Right kidney (tissue), 1 donor: ENCODE data around the gene THSD4.

ENCODE experiments used
- DNase-seq: peaks from one replicate; pipeline ENCODE4 v3.0.0-alpha.2; 2016

Gene THSD4

DNA sequence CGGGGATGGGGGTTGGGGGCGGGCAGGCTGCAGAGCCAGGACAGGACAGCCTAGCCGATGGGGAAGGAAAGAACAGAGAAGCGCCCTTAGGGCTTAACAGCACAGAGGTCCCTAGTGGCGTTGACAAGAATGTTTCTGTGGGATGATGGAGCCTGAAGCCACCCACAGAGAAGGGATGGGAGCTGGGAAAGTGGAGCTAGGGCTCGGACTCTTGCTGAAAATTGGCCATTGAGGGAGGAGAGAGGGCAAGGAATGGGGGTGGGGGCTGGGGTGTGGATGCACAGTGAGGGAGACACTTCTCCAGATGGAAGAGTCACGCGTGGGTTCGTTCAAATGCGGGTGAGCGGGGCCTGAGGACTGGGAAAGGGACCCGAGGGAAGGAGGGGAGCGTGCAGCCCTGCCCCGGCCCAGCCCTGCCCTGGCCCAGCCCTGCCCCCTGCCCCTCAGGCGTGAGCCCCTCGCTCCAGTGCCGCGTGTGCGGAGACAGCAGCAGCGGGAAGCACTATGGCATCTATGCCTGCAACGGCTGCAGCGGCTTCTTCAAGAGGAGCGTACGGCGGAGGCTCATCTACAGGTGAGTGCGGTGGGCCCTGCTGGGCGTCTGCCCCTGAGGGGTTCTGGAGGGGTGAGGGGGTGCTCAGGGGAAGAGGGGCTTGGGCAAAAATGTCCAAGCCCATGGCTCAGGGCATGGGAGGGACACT lies 695.9 kb downstream of the THSD4 start:
- DNase-seq = no peak

DNA sequence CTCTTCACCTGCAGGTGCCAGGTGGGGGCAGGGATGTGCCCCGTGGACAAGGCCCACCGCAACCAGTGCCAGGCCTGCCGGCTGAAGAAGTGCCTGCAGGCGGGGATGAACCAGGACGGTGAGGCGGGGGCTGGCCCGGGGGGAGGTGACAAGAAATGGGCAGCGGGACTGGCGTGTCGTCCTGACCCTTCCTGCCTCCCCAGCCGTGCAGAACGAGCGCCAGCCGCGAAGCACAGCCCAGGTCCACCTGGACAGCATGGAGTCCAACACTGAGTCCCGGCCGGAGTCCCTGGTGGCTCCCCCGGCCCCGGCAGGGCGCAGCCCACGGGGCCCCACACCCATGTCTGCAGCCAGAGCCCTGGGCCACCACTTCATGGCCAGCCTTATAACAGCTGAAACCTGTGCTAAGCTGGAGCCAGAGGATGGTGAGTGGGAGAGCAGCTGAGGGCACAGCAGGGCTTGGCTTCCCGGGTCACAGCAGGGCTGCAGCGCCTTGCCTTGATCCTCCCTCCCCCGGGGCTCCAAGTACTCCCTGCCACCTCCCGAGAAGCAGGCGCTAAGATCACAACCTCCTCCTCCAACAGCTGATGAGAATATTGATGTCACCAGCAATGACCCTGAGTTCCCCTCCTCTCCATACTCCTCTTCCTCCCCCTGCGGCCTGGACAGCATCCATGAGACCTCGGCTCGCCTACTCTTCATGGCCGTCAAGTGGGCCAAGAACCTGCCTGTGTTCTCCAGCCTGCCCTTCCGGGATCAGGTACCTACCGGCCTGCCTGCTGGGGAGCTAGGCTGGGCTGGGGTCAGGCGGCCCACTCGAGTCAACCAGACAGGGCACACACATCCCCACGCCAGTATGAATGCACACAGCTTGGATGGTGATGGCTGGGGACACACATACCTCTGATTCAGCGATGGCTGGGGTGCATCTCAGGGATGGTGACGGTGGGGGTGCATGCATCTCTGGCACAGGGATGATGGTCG lies 696.8 kb downstream of the THSD4 start:
- DNase-seq = no peak

DNA sequence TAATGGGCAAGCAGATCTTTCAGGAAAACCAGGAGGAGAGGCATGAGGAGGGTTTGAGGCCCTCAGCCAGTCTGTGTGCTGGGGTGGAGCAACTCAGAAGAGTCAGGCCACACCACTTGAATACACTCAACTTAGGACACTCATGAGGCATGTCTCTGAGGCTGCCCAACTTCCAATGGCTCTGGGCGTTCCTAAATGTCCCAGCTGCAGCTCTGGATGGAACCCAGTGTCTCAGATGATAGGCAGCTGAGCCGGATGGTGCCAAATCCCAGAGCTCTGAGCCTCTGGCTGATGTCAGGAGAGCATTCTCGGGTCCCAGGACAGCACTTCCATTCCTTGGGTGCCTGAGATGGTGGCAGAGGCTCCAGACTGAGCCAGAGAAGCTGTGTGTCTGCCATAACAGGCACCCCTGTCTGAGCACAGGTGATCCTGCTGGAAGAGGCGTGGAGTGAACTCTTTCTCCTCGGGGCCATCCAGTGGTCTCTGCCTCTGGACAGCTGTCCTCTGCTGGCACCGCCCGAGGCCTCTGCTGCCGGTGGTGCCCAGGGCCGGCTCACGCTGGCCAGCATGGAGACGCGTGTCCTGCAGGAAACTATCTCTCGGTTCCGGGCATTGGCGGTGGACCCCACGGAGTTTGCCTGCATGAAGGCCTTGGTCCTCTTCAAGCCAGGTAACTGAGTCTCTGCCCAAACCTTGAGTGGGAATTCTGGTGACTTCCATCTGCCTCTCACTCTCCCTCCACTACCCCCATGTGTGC lies 697.9 kb downstream of the THSD4 start:
- DNase-seq = no peak

DNA sequence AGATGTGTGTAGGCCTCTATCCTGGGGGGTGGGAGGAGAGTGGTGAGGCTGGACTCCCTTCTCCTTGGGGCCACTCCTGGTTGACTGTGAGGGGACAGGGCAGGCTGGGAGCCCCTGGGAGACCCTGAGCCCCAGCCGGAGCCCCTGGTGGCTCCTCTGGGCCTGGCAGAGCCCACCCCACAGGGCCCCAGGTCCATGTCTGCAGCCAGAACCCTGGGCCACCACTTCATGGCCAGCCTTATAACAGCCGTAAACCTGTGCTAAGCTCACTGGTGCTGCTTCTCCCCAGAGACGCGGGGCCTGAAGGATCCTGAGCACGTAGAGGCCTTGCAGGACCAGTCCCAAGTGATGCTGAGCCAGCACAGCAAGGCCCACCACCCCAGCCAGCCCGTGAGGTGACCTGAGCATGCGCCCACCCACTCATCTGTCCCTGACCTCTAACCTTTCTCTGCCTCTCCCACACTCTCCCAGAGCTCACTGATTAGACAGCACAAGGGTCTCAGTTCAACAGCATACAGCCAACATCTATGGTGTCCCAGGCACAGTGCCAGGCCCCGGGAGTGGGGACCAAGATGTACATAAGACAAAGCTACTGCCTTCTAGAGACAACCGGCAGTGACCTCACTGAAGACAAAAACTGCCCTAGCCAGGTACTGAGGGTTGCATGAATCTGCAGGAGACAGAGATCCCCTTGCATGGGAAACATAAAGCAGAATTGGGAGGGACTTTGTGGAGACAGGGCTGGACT lies 698.6 kb downstream of the THSD4 start:
- no peak for DNase-seq

DNA sequence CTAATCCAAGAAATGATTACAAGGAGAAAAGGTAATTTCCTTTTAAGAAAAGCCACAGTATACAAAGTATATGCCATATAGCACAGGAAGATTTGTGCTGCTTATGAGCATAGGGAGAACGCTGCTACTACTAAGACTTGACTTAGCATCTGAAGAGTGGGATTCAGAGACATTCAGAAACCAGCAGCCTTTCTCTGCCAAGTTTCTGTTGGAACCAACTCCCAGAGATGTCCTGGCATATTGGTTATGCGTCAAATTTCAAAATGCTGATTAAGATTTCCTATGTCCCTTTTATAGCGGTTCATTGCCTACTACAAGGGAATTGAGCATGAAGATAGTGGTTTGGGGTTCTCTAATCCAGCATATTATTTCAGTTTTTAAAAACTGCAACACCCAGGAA lies 700.0 kb downstream of the THSD4 start:
- no peak for DNase-seq

DNA sequence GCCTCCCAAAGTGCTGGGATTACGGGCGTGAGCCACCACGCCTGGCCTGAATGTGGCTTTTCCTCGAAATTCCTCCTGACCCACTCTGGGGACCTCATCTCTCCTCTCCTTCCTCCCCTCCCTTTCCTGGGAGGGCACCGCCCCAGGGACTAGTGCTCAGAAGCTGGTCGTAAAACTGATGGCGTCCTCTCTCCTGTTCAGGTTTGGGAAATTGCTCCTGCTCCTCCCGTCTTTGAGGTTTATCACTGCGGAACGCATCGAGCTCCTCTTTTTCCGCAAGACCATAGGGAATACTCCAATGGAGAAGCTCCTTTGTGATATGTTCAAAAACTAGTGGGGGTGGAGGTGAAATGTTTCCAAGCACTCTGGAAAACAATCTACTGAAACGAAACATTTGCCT lies 702.1 kb downstream of the THSD4 start:
- no peak for DNase-seq

DNA sequence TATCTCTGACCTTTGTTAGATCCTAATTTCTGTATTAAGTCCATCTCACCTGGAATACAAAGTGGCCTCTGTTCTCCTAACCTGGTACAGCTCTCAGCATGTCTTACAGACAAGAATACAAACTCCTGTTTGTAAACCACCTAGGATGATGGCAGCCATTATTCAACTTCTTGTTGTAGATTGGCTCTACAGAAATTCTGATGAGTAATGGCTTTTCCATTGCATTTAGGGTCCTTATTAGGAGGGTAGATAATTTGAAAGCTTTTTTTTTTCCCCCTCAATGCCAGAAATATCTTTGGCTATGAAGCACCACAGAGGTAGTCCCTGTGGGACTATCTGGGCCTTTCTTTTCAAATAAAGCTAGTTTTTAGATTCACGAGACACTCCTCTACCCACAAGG lies 704.9 kb downstream of the THSD4 start:
- DNase-seq = no peak

DNA sequence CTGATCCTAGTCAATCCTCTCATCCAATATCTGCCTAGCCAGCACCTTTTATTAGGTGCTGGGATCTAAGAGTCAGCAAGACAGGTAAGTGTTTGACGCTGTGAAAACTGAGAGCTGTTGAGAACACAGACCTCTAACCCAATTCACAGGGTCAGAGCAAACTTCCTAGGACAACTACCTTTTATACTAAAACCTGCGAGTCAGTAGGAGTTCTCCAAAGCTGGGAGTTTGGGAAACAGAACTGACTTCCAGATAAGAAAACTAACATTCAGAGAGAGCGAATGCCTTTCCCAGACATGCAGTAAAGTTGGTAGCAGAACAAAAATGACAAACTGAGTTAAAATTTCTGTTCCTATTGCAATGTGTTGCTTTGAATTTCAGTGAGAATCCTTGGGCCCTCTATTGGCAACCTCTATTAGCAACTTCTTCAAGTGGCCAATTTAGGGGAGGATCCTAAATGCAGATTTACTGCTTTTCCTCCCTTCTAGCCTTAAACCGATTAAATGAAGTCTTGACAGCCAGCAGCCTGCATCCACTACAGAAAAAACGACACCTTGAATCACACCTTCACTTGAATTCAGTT lies 706.4 kb downstream of the THSD4 start:
- no peak for DNase-seq

DNA sequence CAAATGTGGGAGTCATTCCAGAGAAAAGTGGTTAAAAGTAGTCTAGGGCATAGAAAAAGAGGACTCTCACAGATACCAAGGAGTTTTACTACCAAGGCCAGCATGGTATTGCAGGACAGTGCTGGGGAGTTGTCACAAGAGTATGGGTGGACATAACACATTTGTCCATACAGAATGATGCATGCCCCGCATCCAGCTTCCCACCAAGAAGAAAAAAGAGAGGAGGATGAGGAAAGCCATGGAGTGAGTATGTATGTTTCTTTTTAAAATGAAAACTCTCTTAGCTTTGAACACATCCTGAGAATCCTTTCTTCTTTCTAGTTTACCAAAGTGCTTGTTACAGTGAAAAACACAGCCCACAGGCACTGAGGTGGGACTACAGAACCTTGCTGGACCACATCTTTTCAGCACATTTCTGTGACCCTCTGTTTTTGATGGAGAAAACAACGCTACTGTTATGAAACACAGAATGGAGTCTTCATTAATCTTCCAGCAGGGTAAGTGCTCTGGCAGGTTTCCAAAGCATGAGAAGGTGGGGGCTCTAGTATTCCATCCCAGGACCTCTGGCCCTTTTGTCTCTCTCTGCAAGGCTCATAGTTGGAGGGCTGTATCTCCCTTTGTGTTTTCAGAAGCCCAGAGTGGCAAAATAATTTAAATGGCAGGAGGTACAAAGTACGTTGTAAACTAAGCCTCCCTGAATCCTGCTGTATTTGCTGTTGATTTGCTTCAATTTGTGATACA lies 707.8 kb downstream of the THSD4 start:
- no peak for DNase-seq

DNA sequence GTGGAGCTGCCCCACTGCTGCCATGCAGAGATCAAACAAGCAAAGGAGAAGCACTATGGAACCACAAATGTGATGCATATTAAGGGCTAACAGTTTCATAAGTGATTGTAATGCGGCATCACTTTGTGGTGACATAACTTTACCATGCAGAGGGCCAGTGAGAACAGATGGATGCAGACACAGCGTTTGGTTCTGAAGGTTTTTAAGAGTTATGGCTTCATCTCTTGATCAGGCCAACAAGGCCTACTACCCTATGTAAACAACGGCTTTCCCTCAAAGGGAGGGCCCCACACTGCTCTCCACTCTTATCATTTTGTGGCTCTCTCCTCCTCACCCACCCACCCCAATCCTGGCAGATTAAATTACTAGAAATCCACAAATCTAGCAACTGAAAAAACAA lies 708.5 kb downstream of the THSD4 start:
- no peak for DNase-seq

DNA sequence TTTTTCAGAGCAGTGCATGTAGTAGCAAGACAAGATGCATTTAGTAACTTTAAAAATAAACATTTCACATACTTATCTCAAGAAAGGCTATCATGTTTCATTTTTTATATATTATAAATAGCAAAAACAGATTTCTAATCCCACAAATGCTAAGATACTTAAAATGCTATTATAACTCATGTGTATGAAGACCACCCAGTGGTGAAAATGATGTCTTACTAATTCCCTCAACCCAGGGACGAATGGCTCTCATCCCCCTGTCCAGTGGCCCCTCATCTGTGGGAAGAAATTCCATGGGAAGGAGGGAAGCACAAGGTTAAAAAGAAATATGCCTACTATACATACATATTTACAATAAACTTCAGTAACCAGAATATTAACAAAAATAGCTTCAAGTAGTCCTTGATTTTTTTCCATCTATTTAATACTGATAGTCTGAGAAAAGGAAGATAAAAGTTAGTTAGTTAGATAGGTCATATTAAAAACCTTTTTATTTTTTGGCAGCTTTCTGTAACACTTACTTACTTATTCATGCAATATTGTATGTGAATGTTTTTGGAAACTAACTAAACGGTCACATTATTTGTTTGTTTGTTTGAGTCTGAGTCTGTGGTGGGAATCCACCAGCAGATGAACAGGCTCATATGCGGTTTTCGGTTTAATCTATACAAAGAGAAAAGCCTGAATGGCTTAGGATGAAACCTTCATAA lies 709.9 kb downstream of the THSD4 start:
- no peak for DNase-seq

DNA sequence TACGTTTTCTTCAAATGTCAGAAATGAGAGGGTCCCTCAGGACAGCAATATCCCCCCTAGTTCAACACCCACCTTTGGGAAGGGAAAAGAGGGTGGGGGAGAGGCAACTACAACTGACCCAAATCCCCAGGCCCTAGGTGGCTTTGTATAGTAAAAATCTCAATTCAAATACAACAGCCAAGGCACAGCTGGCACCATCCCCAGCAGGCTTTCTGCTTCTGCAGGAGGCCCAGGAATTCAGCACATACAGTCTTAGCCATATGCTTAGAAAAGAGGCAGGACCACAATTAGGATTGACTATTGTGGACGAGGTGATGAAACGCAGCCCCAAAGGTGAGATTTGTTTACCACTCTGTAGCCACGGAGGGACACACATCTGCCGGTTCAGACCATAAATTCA lies 710.9 kb downstream of the THSD4 start:
- no peak for DNase-seq

DNA sequence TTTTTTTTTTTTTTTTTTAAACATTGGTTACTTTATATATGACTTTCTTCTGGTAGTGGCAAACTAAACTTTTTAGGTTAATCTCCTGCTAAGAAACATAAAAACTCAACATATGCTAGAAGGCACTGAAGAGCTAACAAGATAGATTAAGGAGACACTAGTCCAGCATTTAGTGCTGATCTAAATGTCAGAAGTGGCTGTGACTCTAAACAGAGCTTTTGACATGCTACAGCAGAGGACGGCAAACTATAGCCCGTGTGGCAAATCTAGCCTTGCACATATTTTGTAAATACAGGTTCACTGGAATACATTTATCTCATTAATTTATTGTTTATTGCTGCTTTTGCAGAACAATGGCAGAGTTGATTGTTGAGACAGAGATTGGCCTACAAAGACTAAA lies 715.7 kb downstream of the THSD4 start:
- no peak for DNase-seq
